ENCODE data around the gene BBS4. TPM values are rescaled to one million over a fixed set of nuclear protein-coding genes. Genes with fewer than 3 reads are reported as not detected.

The BBS4 gene
- total and polyA plus RNA-seq, 2 of the 4 experiments (the other 2 are of a cell fraction) = 15.8 to 21.0 TPM

DNA sequence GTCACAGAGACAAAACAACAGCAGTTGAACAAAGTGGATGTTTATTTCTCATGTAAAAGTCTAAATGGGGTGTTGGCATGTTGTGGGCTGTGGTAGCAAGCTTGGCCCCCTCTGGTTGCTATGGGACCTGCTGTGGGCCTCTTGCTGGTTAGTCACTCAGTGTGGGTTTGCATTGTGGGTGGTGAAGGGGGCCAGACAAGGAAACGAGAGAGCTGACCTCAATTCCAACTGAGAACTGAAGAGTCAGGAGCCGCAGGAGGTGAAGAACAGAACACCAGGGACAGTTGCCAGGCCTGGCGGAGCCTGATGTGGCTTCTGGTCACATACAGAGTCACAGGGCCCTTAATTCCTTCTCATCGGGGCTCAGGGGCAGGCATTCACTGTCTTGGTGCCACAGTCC lies 99.4 kb downstream of the BBS4 start:
- H3K4me2 ChIP-seq (ENCODE audit: low read depth, low read length) = 0 out of 2 replicates have a peak overlapping the region, but pooled peaks have one; percentile 5
- H2AK9ac ChIP-seq (replicated peaks; ENCODE audit: low read depth, low read length, poor library complexity) = peak overlapping the region; percentile 8
- CTCF ChIA-PET = interaction anchor here (0.9 kb wide), 1 partner anchor 64 kb away, joined by 3 read pairs; no protein-coding TSS in a partner anchor
- H2AFZ ChIP-seq (replicated peaks; ENCODE audit: low read length, poor library complexity) = peak overlapping the region; percentile 87
- 7% methylated on average over 2 of the region's 4 CpGs; no CpG with 5 or more reads in 1 of the 2 experiments for WGBS, 2 experiments (ENCODE audit: extremely low coverage in 2 of 2, insufficient read length in 1 of 2)
- no peaks in the 10 kb centered on the region for H3K27me3 ChIP-seq (ENCODE audit: control insufficient read depth, insufficient read depth, low read length)
- in situ Hi-C loops (cut with MboI; ENCODE audit: low sequenced_read_pairs) (loop anchor here (5.0 to 10.0 kb wide), 2 partner anchors 297 to 489 kb away; no protein-coding TSS in a partner anchor), intact Hi-C loops (cut with micrococcal nuclease) (loop anchor here (2.0 kb wide), 3 partner anchors 295 to 455 kb away; no protein-coding TSS in a partner anchor), dilution Hi-C loops (cut with HindIII; ENCODE audit: low sequenced_read_pairs, unreplicated experiment) (no loop called here)
- ATAC-seq (ENCODE audit: low read depth) (no peak), DNase-seq (peak; percentile 74)
- H3K56ac ChIP-seq (ENCODE audit: extremely low read depth, insufficient read depth, low read length) = no peak overlapping the region
- peaks cover 18% of the 10 kb centered on the region for H3K4me1 ChIP-seq (ENCODE audit: control insufficient read depth, insufficient read depth, low read length)
- H4K91ac ChIP-seq (ENCODE audit: insufficient read depth, low read depth, low read length) = peak overlapping the region; percentile 75
- peak overlapping the region; percentile 24 for H3K14ac ChIP-seq (replicated peaks; ENCODE audit: low read depth, low read length)
- peak overlapping the region; percentile 31 for H3K27ac ChIP-seq (ENCODE audit: insufficient read depth, low read length)
- H2BK120ac ChIP-seq (ENCODE audit: low read depth, low read length) = peak overlapping the region; percentile 75
- 0 out of 2 replicates have a peak overlapping the region, but pooled peaks have one; percentile 1 for H2AK5ac ChIP-seq (ENCODE audit: low read depth, low read length)
- no peaks in the 10 kb centered on the region for H3K9me3 ChIP-seq (ENCODE audit: control insufficient read depth, insufficient read depth, low read length)
- peak overlapping the region; percentile 70; the same call in 1 of the 2 replicates for H3K23ac ChIP-seq (ENCODE audit: low read depth, low read length)
- peaks cover 5% of the 10 kb centered on the region; the same call in 1 of the 2 replicates for H4K20me1 ChIP-seq (ENCODE audit: insufficient read depth, low read length)
- POLR2A ChIA-PET (ENCODE audit: unreplicated experiment) = interaction anchor here (0.5 kb wide), 1 partner anchor 342 kb away, joined by 11 read pairs; no protein-coding TSS in a partner anchor
- H3K36me3 ChIP-seq (ENCODE audit: control insufficient read depth, insufficient read depth, low read length) = peaks cover 2% of the 10 kb centered on the region; the same call in 1 of the 2 replicates
- peak overlapping the region; percentile 8; the same call in 1 of the 2 replicates for H3K18ac ChIP-seq (ENCODE audit: low read depth, low read length)
- peaks cover 24% of the 10 kb centered on the region for H3K9me1 ChIP-seq (ENCODE audit: insufficient read depth, low read length)
- TF ChIP-seq, protein P1, sequence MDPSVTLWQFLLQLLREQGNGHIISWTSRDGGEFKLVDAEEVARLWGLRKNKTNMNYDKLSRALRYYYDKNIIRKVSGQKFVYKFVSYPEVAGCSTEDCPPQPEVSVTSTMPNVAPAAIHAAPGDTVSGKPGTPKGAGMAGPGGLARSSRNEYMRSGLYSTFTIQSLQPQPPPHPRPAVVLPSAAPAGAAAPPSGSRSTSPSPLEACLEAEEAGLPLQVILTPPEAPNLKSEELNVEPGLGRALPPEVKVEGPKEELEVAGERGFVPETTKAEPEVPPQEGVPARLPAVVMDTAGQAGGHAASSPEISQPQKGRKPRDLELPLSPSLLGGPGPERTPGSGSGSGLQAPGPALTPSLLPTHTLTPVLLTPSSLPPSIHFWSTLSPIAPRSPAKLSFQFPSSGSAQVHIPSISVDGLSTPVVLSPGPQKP (IDR thresholded peaks at IDR 0.05; ENCODE audit: borderline replicate concordance, low read depth, low read length) = no peak
- TF ChIP-seq FOS (IDR thresholded peaks at IDR 0.05; ENCODE audit: low read depth, low read length) (peak; percentile 56; the same call in 1 of the 2 replicates), MAZ (IDR thresholded peaks at IDR 0.05; ENCODE audit: borderline replicate concordance, low read depth, low read length) (peak; percentile 80), NFE2L2 (IDR thresholded peaks at IDR 0.05; ENCODE audit: low read depth, low read length) (no peak), RAD21 (IDR thresholded peaks at IDR 0.05; ENCODE audit: low read length) (no peak), RFX5 (IDR thresholded peaks at IDR 0.05; ENCODE audit: low read depth, low read length) (no peak), MAFK (IDR thresholded peaks at IDR 0.05; ENCODE audit: low read depth, low read length) (no peak), MXI1 (IDR thresholded peaks at IDR 0.05; ENCODE audit: borderline replicate concordance, low read depth, low read length) (0 out of 2 replicates have a peak, but pooled peaks have one; percentile 12), USF2 (IDR thresholded peaks at IDR 0.05; ENCODE audit: low read depth, low read length) (no peak), CTCF (conservative IDR thresholded peaks at IDR 0.05; ENCODE audit: low read depth, low read length) (no peak), BHLHE40 (IDR thresholded peaks at IDR 0.05; ENCODE audit: low read depth, low read length) (no peak; the same call in 1 of the 2 replicates), POLR2A (IDR thresholded peaks at IDR 0.05; ENCODE audit: low read depth, low read length) (0 out of 2 replicates have a peak, but pooled peaks have one; percentile 35)
- H3K9ac ChIP-seq (ENCODE audit: low read depth, low read length) = no peak overlapping the region
- H4K5ac ChIP-seq (ENCODE audit: low read depth, low read length) = peak overlapping the region; percentile 37
- BruUV-seq (replicated peaks) = no TSS peak
- peak overlapping the region; percentile 83 for H2BK5ac ChIP-seq (ENCODE audit: low read depth, low read length, poor library complexity, severe bottlenecking)
- H2BK20ac ChIP-seq (ENCODE audit: low read depth, low read length) = peak overlapping the region; percentile 35
- no peak overlapping the region for H3K4me3 ChIP-seq (ENCODE audit: insufficient read depth, low read depth, low read length)
- H3K79me1 ChIP-seq (ENCODE audit: low read depth in 1 of 2, low read length in 2 of 2) = peaks cover 19 to 28% of the 10 kb centered on the region in 2 experiments
- peak overlapping the region; percentile 31; the same call in 1 of the 3 replicates for H2BK15ac ChIP-seq (ENCODE audit: low read depth, low read length)
- H3K4ac ChIP-seq (ENCODE audit: low read depth, low read length) = peak overlapping the region; percentile 86
- H4K8ac ChIP-seq (ENCODE audit: low read depth in 2 of 2, low read length in 2 of 2) = peak overlapping the region; percentile 55 to 88; a peak in 3 of 4 replicates
